IMR-90 (cell line): ENCODE results near the gene MTPN.

Source experiments
- BHLHE40 ChIP-seq: fragments of 150-350 bp; IDR thresholded peaks from 2 replicates; pipeline ENCODE4 v1.6.1; 2016; ENCODE audit warnings: mild to moderate bottlenecking, low read depth, low read length
- CTCF ChIP-seq: conservative IDR thresholded peaks from 2 replicates; pipeline ENCODE4 v1.5.1; 2012; ENCODE audit warnings: mild to moderate bottlenecking, low read depth, low read length, improper control_type of control experiment
- ELK1 ChIP-seq: fragments of 150-350 bp; IDR thresholded peaks from 2 replicates; pipeline ENCODE4 v1.6.1; 2016; ENCODE audit warnings: low read depth, mild to moderate bottlenecking, low read length, moderate library complexity, borderline replicate concordance
- POLR2A ChIP-seq: IDR thresholded peaks from 2 replicates; pipeline ENCODE4 v1.6.1; 2012; ENCODE audit warnings: mild to moderate bottlenecking, low read depth, low read length
- SMC3 ChIP-seq: fragments of 150-350 bp; IDR thresholded peaks from 2 replicates; pipeline ENCODE4 v1.6.1; 2016; ENCODE audit warnings: low read depth, mild to moderate bottlenecking, antibody characterized with exemption, low read length, moderate library complexity

GRCh38 chr7:135965602-135966001 lies 11.6 kb downstream of the MTPN start:
- no peak for TF ChIP-seq SMC3
- no peak for TF ChIP-seq CTCF
- no peak for TF ChIP-seq POLR2A
- TF ChIP-seq ELK1 = no peak
- no peak for TF ChIP-seq BHLHE40
